GM12865 (cell line): ENCODE data around the gene ADGRB3.

Experiments used
- DNase-seq: peaks from one replicate; pipeline ENCODE4 v3.0.0; 2010; ENCODE audit warnings: low read depth
- H3K4me3 ChIP-seq: 2 replicates; pipeline ENCODE4 v1.5.1; 2011; ENCODE audit warnings: mild to moderate bottlenecking, low read depth, low read length, control low read depth
- TF ChIP-seq, protein P1 (sequence below): IDR thresholded peaks from 2 replicates; pipeline ENCODE4 v1.5.1; 2011; ENCODE audit warnings: low read length, control low read depth, low read depth, inconsistent platforms; ENCODE audit not compliant: insufficient read depth; ENCODE audit errors: missing control alignments

The ADGRB3 gene

DNA sequence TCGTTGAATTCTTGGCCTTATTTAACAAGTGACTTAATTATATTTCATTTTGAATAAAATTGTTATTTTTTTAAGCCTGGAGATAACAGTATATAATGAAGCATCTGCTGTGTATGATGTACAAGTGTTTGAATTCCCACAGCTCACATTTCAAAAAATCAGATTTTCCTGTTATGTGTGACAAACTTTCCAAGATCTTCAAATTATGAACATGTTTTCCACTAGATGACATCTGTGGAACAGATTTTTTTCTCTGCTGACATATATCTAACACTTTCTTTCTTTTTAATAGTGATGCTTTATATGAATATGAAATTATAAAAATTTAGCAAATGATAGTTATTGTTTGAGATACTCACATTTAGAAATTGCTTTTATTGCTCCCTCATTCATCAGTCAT lies 678.9 kb downstream of the ADGRB3 start:
- TF ChIP-seq, protein P1, sequence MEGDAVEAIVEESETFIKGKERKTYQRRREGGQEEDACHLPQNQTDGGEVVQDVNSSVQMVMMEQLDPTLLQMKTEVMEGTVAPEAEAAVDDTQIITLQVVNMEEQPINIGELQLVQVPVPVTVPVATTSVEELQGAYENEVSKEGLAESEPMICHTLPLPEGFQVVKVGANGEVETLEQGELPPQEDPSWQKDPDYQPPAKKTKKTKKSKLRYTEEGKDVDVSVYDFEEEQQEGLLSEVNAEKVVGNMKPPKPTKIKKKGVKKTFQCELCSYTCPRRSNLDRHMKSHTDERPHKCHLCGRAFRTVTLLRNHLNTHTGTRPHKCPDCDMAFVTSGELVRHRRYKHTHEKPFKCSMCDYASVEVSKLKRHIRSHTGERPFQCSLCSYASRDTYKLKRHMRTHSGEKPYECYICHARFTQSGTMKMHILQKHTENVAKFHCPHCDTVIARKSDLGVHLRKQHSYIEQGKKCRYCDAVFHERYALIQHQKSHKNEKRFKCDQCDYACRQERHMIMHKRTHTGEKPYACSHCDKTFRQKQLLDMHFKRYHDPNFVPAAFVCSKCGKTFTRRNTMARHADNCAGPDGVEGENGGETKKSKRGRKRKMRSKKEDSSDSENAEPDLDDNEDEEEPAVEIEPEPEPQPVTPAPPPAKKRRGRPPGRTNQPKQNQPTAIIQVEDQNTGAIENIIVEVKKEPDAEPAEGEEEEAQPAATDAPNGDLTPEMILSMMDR = no peak
- DNase-seq = no peak

DNA sequence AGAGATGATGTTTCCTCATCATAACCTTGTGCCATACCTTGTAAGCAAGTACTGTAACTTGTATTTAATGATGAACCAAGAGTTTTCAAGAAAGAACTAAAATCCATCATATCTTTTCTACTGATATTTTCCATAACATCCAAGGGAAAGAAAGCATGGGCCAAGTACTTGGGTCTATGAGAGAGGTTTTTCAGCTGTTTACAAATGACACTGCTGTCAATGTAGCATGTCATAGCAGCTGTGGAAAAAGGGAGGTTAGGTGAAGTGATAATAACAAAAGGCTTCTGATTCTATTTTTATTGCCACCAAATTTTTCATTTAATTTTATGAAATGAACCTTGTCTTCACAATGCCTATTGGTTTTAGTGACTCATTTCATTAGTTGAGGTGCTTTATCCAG lies 679.4 kb downstream of the ADGRB3 start:
- no peak for DNase-seq
- H3K4me3 ChIP-seq = no peak overlapping the region
- TF ChIP-seq, protein P1 = no peak

More for the DNA sequence above, 678.9 kb downstream of the ADGRB3 start:
- H3K4me3 ChIP-seq = no peak overlapping the region

DNA sequence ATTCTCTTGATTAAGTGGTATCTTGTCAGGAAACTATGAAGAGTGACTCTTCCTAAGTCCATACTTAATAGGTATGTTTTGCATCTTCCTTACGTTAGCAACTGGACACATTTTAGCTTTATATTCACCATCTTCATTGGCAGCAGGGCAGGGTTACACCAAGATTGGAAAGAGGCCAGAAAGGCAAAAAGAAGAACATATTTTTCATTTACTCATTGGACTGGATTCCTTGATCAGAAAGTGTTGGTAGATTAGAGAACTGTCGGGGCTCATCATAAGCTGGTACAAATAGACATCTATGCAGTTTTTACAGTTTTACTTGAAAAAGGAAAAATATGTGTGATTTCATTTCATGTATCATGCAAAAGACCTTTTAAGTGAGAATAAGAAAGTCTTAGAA lies 696.8 kb downstream of the ADGRB3 start:
- no peak overlapping the region for H3K4me3 ChIP-seq
- TF ChIP-seq, protein P1 = no peak
- no peak for DNase-seq

DNA sequence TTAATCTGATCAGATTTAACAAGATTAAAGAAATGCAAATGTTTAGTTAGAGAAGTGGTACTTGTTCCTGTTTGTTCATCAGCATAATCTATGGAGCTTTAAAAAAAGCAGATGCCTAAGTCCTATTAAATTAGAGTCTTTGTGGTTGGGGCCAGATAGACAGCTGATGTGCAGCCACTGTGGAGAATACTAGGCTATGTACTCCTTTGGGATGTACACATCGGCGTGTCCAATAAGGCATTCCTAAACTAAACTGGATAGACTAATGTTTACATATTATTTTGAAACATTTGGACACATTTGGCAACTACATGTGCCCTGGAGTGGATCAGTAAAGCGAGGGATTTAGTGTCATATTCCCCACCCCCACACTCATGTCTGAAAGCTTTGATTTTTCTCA lies 702.2 kb downstream of the ADGRB3 start:
- DNase-seq = no peak
- H3K4me3 ChIP-seq = no peak overlapping the region

DNA sequence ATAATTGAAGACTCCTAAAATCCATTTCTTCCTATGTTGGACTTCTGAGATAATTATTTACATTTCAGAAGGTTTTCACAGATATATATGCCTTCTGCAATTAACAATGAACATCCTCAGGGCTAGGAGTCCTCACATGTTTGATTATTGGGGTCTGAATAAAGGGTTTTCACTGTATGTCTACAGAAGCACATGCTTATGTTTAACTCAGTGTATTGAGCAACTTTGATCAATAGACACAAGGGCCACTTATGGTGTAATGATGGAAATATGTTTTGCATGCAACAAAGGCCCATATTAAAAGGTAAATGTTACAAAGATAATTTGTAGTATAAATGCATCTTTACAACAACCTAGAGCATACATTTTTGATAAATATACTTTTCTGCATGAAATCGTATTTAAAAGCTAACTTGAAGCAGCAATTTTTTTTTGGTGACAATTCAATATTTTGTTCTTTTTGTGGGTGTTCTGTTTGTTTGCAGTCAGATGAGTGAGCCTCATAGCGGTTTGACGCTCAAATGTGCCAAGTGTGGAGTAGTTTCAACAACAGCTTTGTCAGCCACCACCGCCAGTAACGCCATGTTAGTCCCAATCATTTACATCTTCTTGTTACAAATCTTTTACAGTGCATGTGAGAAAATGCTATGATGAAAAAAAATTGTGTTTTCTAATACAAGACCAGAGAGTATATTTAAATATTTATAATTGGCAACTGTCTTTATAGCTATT lies 703.5 kb downstream of the ADGRB3 start:
- no peak for DNase-seq
- H3K4me3 ChIP-seq = no peak overlapping the region
- TF ChIP-seq, protein P1 = no peak

More for the DNA sequence above, 702.2 kb downstream of the ADGRB3 start:
- TF ChIP-seq, protein P1 = no peak

GRCh38 chr6:69339163-69339550 lies 704.1 kb downstream of the ADGRB3 start:
- TF ChIP-seq, protein P1 = no peak
- no peak for DNase-seq
- no peak overlapping the region for H3K4me3 ChIP-seq

DNA sequence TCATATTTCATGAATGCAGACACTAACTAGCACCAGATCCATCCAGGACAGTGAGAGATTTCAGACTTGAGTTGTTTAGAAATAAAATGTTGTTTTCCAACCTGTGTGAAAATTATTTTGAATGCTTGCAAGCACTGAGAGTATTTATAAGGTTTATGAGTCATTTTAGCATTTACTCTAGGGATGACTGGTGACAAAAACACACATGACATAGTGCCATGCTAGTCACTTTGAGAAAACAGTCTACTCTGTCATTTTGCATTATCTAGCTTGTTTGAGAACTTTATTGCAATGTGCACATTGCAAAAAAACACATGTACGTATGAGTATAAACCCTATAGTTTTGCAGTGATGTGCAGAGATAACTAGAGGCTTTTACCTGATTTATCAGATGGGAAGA lies 705.1 kb downstream of the ADGRB3 start:
- TF ChIP-seq, protein P1 = no peak
- no peak for DNase-seq
- no peak overlapping the region for H3K4me3 ChIP-seq
